ENCODE results near the gene IL16.

GRCh38 chr15:81289910-81290309 lies 93.2 kb downstream of the IL16 start:
- TF ChIP-seq HDGF (IDR thresholded peaks at IDR 0.05; ENCODE audit: borderline replicate concordance) (no peak), ELF4 (IDR thresholded peaks at IDR 0.05) (no peak), FOXK2 (IDR thresholded peaks at IDR 0.05) (no peak), FOXA1 (IDR thresholded peaks at IDR 0.05) (no peak), TARDBP (IDR thresholded peaks at IDR 0.05) (no peak)
